ENCODE results near the gene RIN2.

RIN2 gene

GRCh38 chr20:19767070-19767469, 9.0 kb downstream of the RIN2 start:
- no peak for DNase-seq

GRCh38 chr20:19768325-19768842, 10.3 kb downstream of the RIN2 start:
- DNase-seq: no peak

- no peak for DNase-seq
Observed at GRCh38 chr20:19769507-19769906, 11.4 kb downstream of the RIN2 start.

- no peak for DNase-seq
Observed at GRCh38 chr20:19770375-19770774, 12.3 kb downstream of the RIN2 start.

GRCh38 chr20:19771031-19771430, 13.0 kb downstream of the RIN2 start:
- DNase-seq: no peak

GRCh38 chr20:19773471-19773870, 15.4 kb downstream of the RIN2 start:
- DNase-seq: no peak

GRCh38 chr20:19774135-19774933, 16.3 kb downstream of the RIN2 start:
- DNase-seq: no peak

GRCh38 chr20:19775353-19776253, 17.5 kb downstream of the RIN2 start:
- DNase-seq: no peak

- DNase-seq: no peak
Observed at GRCh38 chr20:19777315-19777714, 19.3 kb downstream of the RIN2 start.

GRCh38 chr20:19777981-19778380, 19.9 kb downstream of the RIN2 start:
- no peak for DNase-seq

GRCh38 chr20:19778404-19778803, 20.3 kb downstream of the RIN2 start:
- no peak for DNase-seq

- no peak for DNase-seq
Observed at GRCh38 chr20:19779634-19780033, 21.6 kb downstream of the RIN2 start.

- DNase-seq: no peak
Observed at GRCh38 chr20:19780261-19780660, 22.2 kb downstream of the RIN2 start.

GRCh38 chr20:19781235-19781634, 23.2 kb downstream of the RIN2 start:
- no peak for DNase-seq

- no peak for DNase-seq
Observed at GRCh38 chr20:19782669-19783068, 24.6 kb downstream of the RIN2 start.

- peak; percentile 69 for DNase-seq
Observed at GRCh38 chr20:19783966-19784401, 25.9 kb downstream of the RIN2 start.

- DNase-seq: peak; percentile 79
Observed at GRCh38 chr20:19784511-19785172, 26.6 kb downstream of the RIN2 start.

GRCh38 chr20:19785173-19785982, 27.3 kb downstream of the RIN2 start:
- no peak for DNase-seq

- DNase-seq: no peak
Observed at GRCh38 chr20:19785983-19786285, 27.9 kb downstream of the RIN2 start.

GRCh38 chr20:19786311-19786710, 28.3 kb downstream of the RIN2 start:
- peak; percentile 84 for DNase-seq

GRCh38 chr20:19787366-19787765, 29.3 kb downstream of the RIN2 start:
- DNase-seq: no peak

- DNase-seq: no peak
Observed at GRCh38 chr20:19789009-19789408, 31.0 kb downstream of the RIN2 start.
